ENCODE data around the gene TEAD3. TPM values are rescaled to one million over a fixed set of nuclear protein-coding genes. Genes with fewer than 3 reads are reported as not detected.
A peak's percentile ranks its signal among the peaks of the same experiment; 100 is the strongest.

TEAD3 gene
- total and polyA plus RNA-seq, 10 of the 15 experiments (the other 5 are each of a cell fraction or from before 2014, with no cell fraction given): 0.02 to 0.28 (median 0.18) TPM; not detected in 5

DNA sequence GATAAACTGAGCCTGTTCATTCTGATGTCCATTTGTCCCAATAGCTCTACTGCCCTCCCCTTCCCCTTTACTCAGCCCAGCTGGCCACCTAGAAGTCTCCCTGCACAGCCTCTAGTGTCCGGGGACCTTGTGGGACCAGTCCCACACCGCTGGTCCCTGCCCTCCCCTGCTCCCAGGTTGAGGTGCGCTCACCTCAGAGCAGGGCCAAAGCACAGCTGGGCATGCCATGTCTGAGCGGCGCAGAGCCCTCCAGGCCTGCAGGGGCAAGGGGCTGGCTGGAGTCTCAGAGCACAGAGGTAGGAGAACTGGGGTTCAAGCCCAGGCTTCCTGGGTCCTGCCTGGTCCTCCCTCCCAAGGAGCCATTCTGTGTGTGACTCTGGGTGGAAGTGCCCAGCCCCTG is 69.4 kb downstream of the TEAD3 start:
- no peak for ATAC-seq
- H3K4me1 ChIP-seq (ENCODE audit: control insufficient read depth, insufficient read depth, low read length): peaks cover 7% of the 10 kb centered on the region
- H3K9ac ChIP-seq (ENCODE audit: control insufficient read depth, insufficient read depth, low read length): no peak overlapping the region
- no peaks in the 10 kb centered on the region for H3K79me2 ChIP-seq (ENCODE audit: control insufficient read depth, insufficient read depth, low read length)
- no TSS peak for BruUV-seq (replicated peaks)
- no peak overlapping the region for H3K4me2 ChIP-seq (ENCODE audit: control insufficient read depth, insufficient read depth)
- RAD21 ChIA-PET (ENCODE audit: unreplicated experiment): no interaction called here
- DNase-seq (ENCODE audit: low read depth, low spot score): no peak
- no peak overlapping the region for H3K4me3 ChIP-seq
- SMC1A ChIA-PET (ENCODE audit: uncharacterized antibody, unreplicated experiment): interaction anchor here (0.7 kb wide), 1 partner anchor 10 kb away, joined by 3 read pairs; no protein-coding TSS in a partner anchor
- no peak overlapping the region for H3K27ac ChIP-seq (ENCODE audit: control insufficient read depth, insufficient read depth)
- H2AFZ ChIP-seq (ENCODE audit: control insufficient read depth, low read depth, low read length): no peak overlapping the region
- H3K9me3 ChIP-seq (replicated peaks; ENCODE audit: control insufficient read depth, insufficient read depth, low read length): peaks cover 15% of the 10 kb centered on the region; the same call in 2 of the 3 replicates
- peaks cover 0 to 6% of the 10 kb centered on the region in 2 experiments for H3K36me3 ChIP-seq (ENCODE audit: control insufficient read depth in 2 of 2, insufficient read depth in 2 of 2, low read length in 1 of 2)
- TF ChIP-seq RBBP5 (conservative IDR thresholded peaks at IDR 0.05): no peak
- no peak for TF ChIP-seq BRCA1 (IDR thresholded peaks at IDR 0.05; ENCODE audit: low read depth, low read length)
- TF ChIP-seq GABPA (IDR thresholded peaks at IDR 0.05; ENCODE audit: low read depth): no peak
- TF ChIP-seq SIX5 (IDR thresholded peaks at IDR 0.05; ENCODE audit: low read depth, low read length, severe bottlenecking): no peak
- TF ChIP-seq IKZF1 (conservative IDR thresholded peaks at IDR 0.05): no peak
- no peak for TF ChIP-seq EED (IDR thresholded peaks at IDR 0.05; ENCODE audit: low read depth)
- TF ChIP-seq YY1 (IDR thresholded peaks at IDR 0.05; ENCODE audit: low read depth, low read length): no peak
- H4K20me1 ChIP-seq (ENCODE audit: control insufficient read depth, insufficient read depth): no peaks in the 10 kb centered on the region
- CTCF ChIA-PET: no interaction called here
- 94% methylated on average over 5 of the region's 5 CpGs for WGBS (ENCODE audit: insufficient coverage, insufficient replicate concordance, low lambda C conversion rate, missing lambda C conversion rate)
- in situ Hi-C loops (cut with MboI): no loop called here
- POLR2A ChIA-PET: no interaction called here
- no peak for FAIRE-seq
- intact Hi-C loops (cut with micrococcal nuclease; ENCODE audit: unreplicated experiment): no loop called here
- no peaks in the 10 kb centered on the region for H3K27me3 ChIP-seq (replicated peaks in 1 of 2; ENCODE audit: control insufficient read depth in 2 of 2, insufficient read depth in 2 of 2, low read length in 1 of 2)

DNA sequence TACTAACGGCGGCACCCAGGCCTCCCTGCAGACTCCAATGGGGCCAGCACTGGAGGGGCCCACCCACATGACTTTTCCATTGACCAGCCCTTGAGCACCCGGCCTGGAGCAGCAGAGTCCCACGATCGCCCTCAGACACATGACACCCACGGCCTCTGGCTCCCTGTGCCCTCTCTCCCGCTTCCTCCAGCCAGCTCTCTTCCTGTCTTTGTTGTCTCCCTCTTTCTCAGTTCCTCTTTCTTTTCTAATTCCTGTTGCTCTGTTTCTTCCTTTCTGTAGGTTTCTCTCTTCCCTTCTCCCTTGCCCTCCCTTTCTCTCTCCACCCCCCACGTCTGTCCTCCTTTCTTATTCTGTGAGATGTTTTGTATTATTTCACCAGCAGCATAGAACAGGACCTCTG is 70.8 kb downstream of the TEAD3 start:
- Histone ChIP-seq H3K27ac (ENCODE audit: control insufficient read depth, insufficient read depth) (no peak overlapping the region), H3K27me3 (replicated peaks in 1 of 2; ENCODE audit: control insufficient read depth in 2 of 2, insufficient read depth in 2 of 2, low read length in 1 of 2) (no peaks in the 10 kb centered on the region)
- WGBS (ENCODE audit: insufficient coverage, insufficient replicate concordance, low lambda C conversion rate, missing lambda C conversion rate): 87% methylated on average over 6 of the region's 8 CpGs
- TF ChIP-seq PAX5 (IDR thresholded peaks at IDR 0.05; ENCODE audit: borderline replicate concordance, low read depth, low read length) (no peak), PAX8 (IDR thresholded peaks at IDR 0.05) (no peak), SPI1 (IDR thresholded peaks at IDR 0.05; ENCODE audit: borderline replicate concordance, insufficient read depth, low read depth, low read length) (peak; percentile 68; the same call in 1 of the 2 replicates), RBBP5 (conservative IDR thresholded peaks at IDR 0.05) (no peak), RCOR1 (conservative IDR thresholded peaks at IDR 0.05; ENCODE audit: low read depth, low read length) (no peak), SUPT20H (IDR thresholded peaks at IDR 0.05; ENCODE audit: borderline replicate concordance, control insufficient read depth, low read depth, low read length) (no peak), MEF2B (IDR thresholded peaks at IDR 0.05; ENCODE audit: partially characterized antibody, poor library complexity, severe bottlenecking) (no peak), RELA (IDR thresholded peaks at IDR 0.05; ENCODE audit: borderline replicate concordance, partially characterized antibody) (no peak), RB1 (IDR thresholded peaks at IDR 0.05; ENCODE audit: borderline replicate concordance) (no peak), ATF7 (IDR thresholded peaks at IDR 0.05; ENCODE audit: low read depth) (no peak), EED (IDR thresholded peaks at IDR 0.05; ENCODE audit: low read depth) (no peak)
- TF ChIP-seq, protein P1, sequence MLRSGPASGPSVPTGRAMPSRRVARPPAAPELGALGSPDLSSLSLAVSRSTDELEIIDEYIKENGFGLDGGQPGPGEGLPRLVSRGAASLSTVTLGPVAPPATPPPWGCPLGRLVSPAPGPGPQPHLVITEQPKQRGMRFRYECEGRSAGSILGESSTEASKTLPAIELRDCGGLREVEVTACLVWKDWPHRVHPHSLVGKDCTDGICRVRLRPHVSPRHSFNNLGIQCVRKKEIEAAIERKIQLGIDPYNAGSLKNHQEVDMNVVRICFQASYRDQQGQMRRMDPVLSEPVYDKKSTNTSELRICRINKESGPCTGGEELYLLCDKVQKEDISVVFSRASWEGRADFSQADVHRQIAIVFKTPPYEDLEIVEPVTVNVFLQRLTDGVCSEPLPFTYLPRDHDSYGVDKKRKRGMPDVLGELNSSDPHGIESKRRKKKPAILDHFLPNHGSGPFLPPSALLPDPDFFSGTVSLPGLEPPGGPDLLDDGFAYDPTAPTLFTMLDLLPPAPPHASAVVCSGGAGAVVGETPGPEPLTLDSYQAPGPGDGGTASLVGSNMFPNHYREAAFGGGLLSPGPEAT (IDR thresholded peaks at IDR 0.05; ENCODE audit: low read depth): 0 out of 2 replicates have a peak, but pooled peaks have one; percentile 24

More for the DNA sequence above, 70.8 kb downstream of the TEAD3 start:
- DNase-seq (ENCODE audit: low read depth, low spot score) (no peak), FAIRE-seq (no peak), ATAC-seq (no peak)
- H3K4me1 ChIP-seq (ENCODE audit: control insufficient read depth, insufficient read depth, low read length): peaks cover 7% of the 10 kb centered on the region
- in situ Hi-C loops (cut with MboI) (no loop called here), intact Hi-C loops (cut with micrococcal nuclease; ENCODE audit: unreplicated experiment) (no loop called here)
- H3K4me2 ChIP-seq (ENCODE audit: control insufficient read depth, insufficient read depth): no peak overlapping the region
- H3K36me3 ChIP-seq (ENCODE audit: control insufficient read depth in 2 of 2, insufficient read depth in 2 of 2, low read length in 1 of 2): peaks cover 0 to 8% of the 10 kb centered on the region in 2 experiments
- ChIA-PET CTCF (no interaction called here), RAD21 (ENCODE audit: unreplicated experiment) (no interaction called here), SMC1A (ENCODE audit: uncharacterized antibody, unreplicated experiment) (no interaction called here), POLR2A (no interaction called here)
- BruUV-seq (replicated peaks): no TSS peak
- H3K9ac ChIP-seq (ENCODE audit: control insufficient read depth, insufficient read depth, low read length): no peak overlapping the region
- no peaks in the 10 kb centered on the region for H3K79me2 ChIP-seq (ENCODE audit: control insufficient read depth, insufficient read depth, low read length)
- no peaks in the 10 kb centered on the region for H4K20me1 ChIP-seq (ENCODE audit: control insufficient read depth, insufficient read depth)
- peaks cover 15% of the 10 kb centered on the region; the same call in 2 of the 3 replicates for H3K9me3 ChIP-seq (replicated peaks; ENCODE audit: control insufficient read depth, insufficient read depth, low read length)
- H3K4me3 ChIP-seq: no peak overlapping the region
- H2AFZ ChIP-seq (ENCODE audit: control insufficient read depth, low read depth, low read length): no peak overlapping the region

Data from GM12878 (cell line).